PC-9 (cell line): Measurements from ENCODE around the gene SUGCT. TPM values are rescaled to one million over a fixed set of nuclear protein-coding genes. Genes with fewer than 3 reads are reported as not detected.
"Not testable (repeated sequence)": the region's sequence is repeated elsewhere in the genome, so short reads cannot be mapped to it uniquely, and the experiment has no call there.

Source experiments
- BruUV-seq: library from RNA; stranded (reverse); fragments of 400-500 nt; replicated peaks from 2 replicates; lab custom pipeline; 2021; lab: Mats Ljungman, UMichigan
- CTCF ChIA-PET: fragments of 300-600 bp; sonication (Branson Sonifier 250); formaldehyde crosslinking; loops from one replicate; lab custom pipeline; 2022; ENCODE audit warnings: antibody characterized with exemption; lab: Charles Lee
- POLR2A ChIA-PET: fragments of 300-600 bp; sonication (Branson Sonifier 250); formaldehyde crosslinking; loops from one replicate; lab custom pipeline; 2022; ENCODE audit warnings: antibody characterized with exemption; ENCODE audit not compliant: unreplicated experiment; lab: Charles Lee
- DNase-seq, 2 experiments: peaks; one replicate each; pipeline versions ENCODE4 v3.0.0 to v3.0.0-alpha.2; 2015 to 2022; ENCODE audit warnings: mixed read lengths in 1 of 2
- H2AFZ ChIP-seq: fragments of 200-600 bp; sonication (generic); 2 replicates; pipeline ENCODE4 v1.8.1; 2017; ENCODE audit warnings: antibody characterized with exemption
- H3F3A ChIP-seq: fragments of 200-600 bp; sonication (generic); 2 replicates; pipeline ENCODE4 v1.8.1; 2017; ENCODE audit warnings: antibody characterized with exemption, mild to moderate bottlenecking, low read depth; ENCODE audit not compliant: insufficient read depth
- H3K27ac ChIP-seq: fragments of 200-600 bp; sonication (generic); 2 replicates; pipeline ENCODE4 v1.6.1; 2016; ENCODE audit warnings: mixed run types
- H3K27me3 ChIP-seq: fragments of 200-600 bp; sonication (generic); 2 replicates; pipeline ENCODE4 v1.6.1; 2016; ENCODE audit warnings: low read depth, mixed run types; ENCODE audit not compliant: insufficient read depth
- H3K36me3 ChIP-seq: fragments of 200-600 bp; sonication (generic); 2 replicates; pipeline ENCODE4 v1.6.1; 2016; ENCODE audit warnings: low read depth, mixed run types
- H3K4me1 ChIP-seq: fragments of 200-600 bp; sonication (generic); replicated peaks from 2 replicates; pipeline ENCODE4 v1.6.1; 2016; ENCODE audit warnings: mixed run types; ENCODE audit not compliant: insufficient read depth
- H3K4me2 ChIP-seq: fragments of 200-600 bp; sonication (generic); 2 replicates; pipeline ENCODE4 v1.6.1; 2017; ENCODE audit warnings: mixed run types
- H3K4me3 ChIP-seq: fragments of 200-600 bp; sonication (generic); 2 replicates; pipeline ENCODE4 v1.6.1; 2016; ENCODE audit warnings: mixed run types
- H3K79me2 ChIP-seq: fragments of 200-600 bp; sonication (generic); 2 replicates; pipeline ENCODE4 v1.6.1; 2017; ENCODE audit warnings: low read depth, mixed run types
- H3K9me2 ChIP-seq: fragments of 200-600 bp; sonication (generic); 2 replicates; pipeline ENCODE4 v1.8.1; 2017; ENCODE audit warnings: mild to moderate bottlenecking; ENCODE audit not compliant: insufficient read depth
- H3K9me3 ChIP-seq: fragments of 200-600 bp; sonication (generic); 2 replicates; pipeline ENCODE4 v1.8.1; 2016; ENCODE audit warnings: low read depth; ENCODE audit not compliant: insufficient read depth
- H4K20me1 ChIP-seq: fragments of 200-600 bp; sonication (generic); 2 replicates; pipeline ENCODE4 v1.8.1; 2017; ENCODE audit not compliant: insufficient read depth
- CTCF ChIP-seq: fragments of 200-600 bp; sonication (generic); conservative IDR thresholded peaks from 2 replicates; pipeline ENCODE4 v1.6.1; 2017; ENCODE audit warnings: mixed run types, antibody characterized with exemption, mild to moderate bottlenecking, moderate library complexity
- EZH2 ChIP-seq: fragments of 200-600 bp; sonication (generic); IDR thresholded peaks from 2 replicates; pipeline ENCODE4 v1.8.0; 2017; ENCODE audit warnings: antibody characterized with exemption, low read depth
- intact Hi-C: fragments of 100-400 bp; cut with micrococcal nuclease; formaldehyde crosslinking; loops from one replicate; pipeline ENCODE4 v1.10.0; 2022; ENCODE audit not compliant: unreplicated experiment
- total RNA-seq: library from RNA; stranded (reverse); gene quantifications from 2 replicates; pipeline ENCODE4 v1.2.3, GENCODE V29; 2021

SUGCT gene
- total RNA-seq, 1 experiment from 2014 or later, result 3.5 TPM

- no TSS peak for BruUV-seq
- no peak for TF ChIP-seq EZH2
- no peak for TF ChIP-seq CTCF
- H3F3A ChIP-seq, result no peaks in the 10 kb centered on the region
Observed at GRCh38 chr7:40147371-40148246, 12.8 kb downstream of the SUGCT start.

GRCh38 chr7:40148247-40148580 is 13.4 kb downstream of the SUGCT start:
- peaks cover 11% of the 10 kb centered on the region for H3K9me3 ChIP-seq
- H2AFZ ChIP-seq, CTCF ChIA-PET, POLR2A ChIA-PET, H3K9me2 ChIP-seq, H3K4me3 ChIP-seq, H3K79me2 ChIP-seq, intact Hi-C loops, DNase-seq, H4K20me1 ChIP-seq, H3K27me3 ChIP-seq, H3K4me2 ChIP-seq, H3K36me3 ChIP-seq, BruUV-seq, H3F3A ChIP-seq, H3K27ac ChIP-seq, H3K4me1 ChIP-seq: not testable (repeated sequence)

More at GRCh38 chr7:40147371-40148246, 12.8 kb downstream of the SUGCT start:
- no peaks in the 10 kb centered on the region for H4K20me1 ChIP-seq
- no peak overlapping the region for H3K27ac ChIP-seq
- H3K4me1 ChIP-seq, result no peaks in the 10 kb centered on the region
- no peaks in the 10 kb centered on the region for H3K36me3 ChIP-seq
- CTCF ChIA-PET, result no interaction called here
- no peak overlapping the region for H3K4me2 ChIP-seq
- H2AFZ ChIP-seq, result no peak overlapping the region
- peaks cover 11% of the 10 kb centered on the region for H3K9me3 ChIP-seq
- DNase-seq, result no peak
- H3K79me2 ChIP-seq, result no peaks in the 10 kb centered on the region
- no peaks in the 10 kb centered on the region for H3K9me2 ChIP-seq
- intact Hi-C loops, result no loop called here
- no peaks in the 10 kb centered on the region for H3K27me3 ChIP-seq
- POLR2A ChIA-PET, result no interaction called here
- H3K4me3 ChIP-seq, result no peak overlapping the region

- Histone ChIP-seq H3K9me3 (peaks cover 8% of the 10 kb centered on the region), H3K27me3 (no peaks in the 10 kb centered on the region), H3K9me2 (no peaks in the 10 kb centered on the region), H3K79me2 (no peaks in the 10 kb centered on the region), H3K4me2 (no peak overlapping the region), H3K4me3 (no peak overlapping the region), H4K20me1 (no peaks in the 10 kb centered on the region), H3F3A (no peaks in the 10 kb centered on the region), H3K4me1 (no peaks in the 10 kb centered on the region), H2AFZ (no peak overlapping the region), H3K36me3 (no peaks in the 10 kb centered on the region), H3K27ac (no peak overlapping the region)
- intact Hi-C loops, result no loop called here
- ChIA-PET CTCF (no interaction called here), POLR2A (no interaction called here)
- no peak for TF ChIP-seq CTCF
- no peak for TF ChIP-seq EZH2
- no peak for DNase-seq
- no TSS peak for BruUV-seq
Observed at GRCh38 chr7:40148671-40149070, 13.9 kb downstream of the SUGCT start.
